Stomach (tissue), 4 donors: ENCODE data around the gene SIN3B.

Experiments used
- EP300 ChIP-seq: sonication (generic); formaldehyde crosslinking; IDR thresholded peaks from one replicate; pipeline ENCODE4 v1.6.1; 2017; ENCODE audit warnings: antibody characterized with exemption
- POLR2A ChIP-seq, 4 donors: fragments of 450-650 bp; IDR thresholded peaks; one replicate each; pipeline ENCODE4 v1.6.1; 2016; ENCODE audit warnings: antibody characterized with exemption in 4 of 4, control low read depth in 2 of 4, mild to moderate bottlenecking in 1 of 4, moderate library complexity in 1 of 4
- TF ChIP-seq, protein P1 (sequence below), 7 experiments: fragments of 450-650 bp in 4 of 7; fragments of 200-600 bp in 3 of 7; sonication (generic) in 3 of 7; IDR thresholded peaks; one replicate each; pipeline ENCODE4 v1.5.1; 2016 to 2019; ENCODE audit warnings: antibody characterized with exemption in 7 of 7, control low read depth in 2 of 7, mild to moderate bottlenecking in 1 of 7

DNA sequence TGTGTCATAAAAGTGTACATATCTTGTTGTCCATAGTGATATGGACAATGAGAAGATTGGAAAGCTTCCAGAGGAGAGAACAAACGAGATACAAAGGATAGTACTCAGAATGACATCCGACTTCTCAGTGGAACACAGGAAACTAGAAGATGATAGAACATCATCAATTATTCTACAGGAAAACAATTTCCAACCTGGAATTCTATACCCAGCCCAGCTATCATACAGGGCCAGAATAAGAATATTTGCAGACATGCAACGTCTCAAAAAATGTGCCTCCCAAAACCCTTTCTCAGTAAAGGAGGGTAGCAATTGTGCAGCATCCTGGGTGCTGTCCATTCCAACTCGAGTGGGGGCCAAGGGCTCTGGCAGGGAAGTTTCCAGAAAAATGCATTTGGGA, 83.6 kb downstream of the SIN3B start:
- no peak for TF ChIP-seq EP300
- TF ChIP-seq, protein P1, sequence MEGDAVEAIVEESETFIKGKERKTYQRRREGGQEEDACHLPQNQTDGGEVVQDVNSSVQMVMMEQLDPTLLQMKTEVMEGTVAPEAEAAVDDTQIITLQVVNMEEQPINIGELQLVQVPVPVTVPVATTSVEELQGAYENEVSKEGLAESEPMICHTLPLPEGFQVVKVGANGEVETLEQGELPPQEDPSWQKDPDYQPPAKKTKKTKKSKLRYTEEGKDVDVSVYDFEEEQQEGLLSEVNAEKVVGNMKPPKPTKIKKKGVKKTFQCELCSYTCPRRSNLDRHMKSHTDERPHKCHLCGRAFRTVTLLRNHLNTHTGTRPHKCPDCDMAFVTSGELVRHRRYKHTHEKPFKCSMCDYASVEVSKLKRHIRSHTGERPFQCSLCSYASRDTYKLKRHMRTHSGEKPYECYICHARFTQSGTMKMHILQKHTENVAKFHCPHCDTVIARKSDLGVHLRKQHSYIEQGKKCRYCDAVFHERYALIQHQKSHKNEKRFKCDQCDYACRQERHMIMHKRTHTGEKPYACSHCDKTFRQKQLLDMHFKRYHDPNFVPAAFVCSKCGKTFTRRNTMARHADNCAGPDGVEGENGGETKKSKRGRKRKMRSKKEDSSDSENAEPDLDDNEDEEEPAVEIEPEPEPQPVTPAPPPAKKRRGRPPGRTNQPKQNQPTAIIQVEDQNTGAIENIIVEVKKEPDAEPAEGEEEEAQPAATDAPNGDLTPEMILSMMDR (IDR thresholded peaks at IDR 0.05): no peak
- TF ChIP-seq POLR2A (IDR thresholded peaks at IDR 0.05): no peak
